Endothelial cell of umbilical vein (primary cell): Measurements from ENCODE around the gene KCNMA1.

Experiments
- CTCF ChIP-seq, 2 donors: IDR thresholded peaks; 1 replicate in 1 of 2; 2 replicates in 1 of 2; pipeline ENCODE4 v1.5.1; 2011; ENCODE audit warnings: low read length in 2 of 2, mild to moderate bottlenecking in 2 of 2, moderate library complexity in 2 of 2, control low read depth in 1 of 2, inconsistent platforms in 1 of 2, low read depth in 1 of 2; ENCODE audit not compliant: insufficient read depth in 1 of 2; ENCODE audit errors: extremely low read depth in 1 of 2
- EZH2 ChIP-seq: IDR thresholded peaks from 2 replicates; pipeline ENCODE4 v1.6.1; 2012; ENCODE audit warnings: borderline replicate concordance, low read depth, mild to moderate bottlenecking, moderate library complexity, low read length, inconsistent platforms; ENCODE audit not compliant: severe bottlenecking
- FOS ChIP-seq: IDR thresholded peaks from 2 replicates; pipeline ENCODE4 v1.6.1; 2011; ENCODE audit warnings: mild to moderate bottlenecking, low read length, moderate library complexity, borderline replicate concordance; ENCODE audit not compliant: insufficient read depth
- GATA2 ChIP-seq: IDR thresholded peaks from 2 replicates; pipeline ENCODE4 v1.7.0; 2011; ENCODE audit warnings: low read depth, mild to moderate bottlenecking, moderate library complexity, mixed read lengths, low read length; ENCODE audit not compliant: insufficient read length, insufficient read depth
- JUN ChIP-seq: IDR thresholded peaks from 2 replicates; pipeline ENCODE4 v1.6.1; 2011; ENCODE audit warnings: borderline replicate concordance, low read depth; ENCODE audit not compliant: insufficient read length, insufficient read depth
- MYC ChIP-seq: IDR thresholded peaks from one replicate; pipeline ENCODE4 v1.6.1; 2011; ENCODE audit warnings: mild to moderate bottlenecking, low read depth, low read length
- POLR2A ChIP-seq: IDR thresholded peaks from 2 replicates; pipeline ENCODE4 v1.6.1; 2012; ENCODE audit warnings: low read depth, mild to moderate bottlenecking, control low read depth, low read length

DNA sequence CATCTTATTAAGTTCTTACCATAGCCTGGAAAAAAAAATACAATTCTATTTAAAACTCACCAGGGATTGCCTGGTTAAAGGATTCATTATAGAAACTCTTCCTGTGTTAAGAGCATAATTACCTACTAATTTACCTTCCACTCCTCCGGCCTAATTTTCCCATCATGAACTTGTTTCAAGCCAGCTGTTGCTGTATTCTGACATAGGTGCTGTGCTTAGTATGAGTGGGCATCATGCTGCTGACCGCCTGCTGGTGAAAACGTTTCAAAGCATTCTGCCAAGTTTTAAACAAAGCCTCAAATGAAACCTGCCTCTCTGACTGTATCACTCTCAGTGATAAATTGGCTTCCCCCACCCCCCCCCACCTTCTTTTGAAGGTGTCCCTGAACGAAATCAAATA is 47.8 kb upstream of the KCNMA1 start:
- TF ChIP-seq FOS: no peak
- no peak for TF ChIP-seq CTCF (IDR thresholded peaks at IDR 0.05; ENCODE audit: extremely low read depth in 1 of 2, insufficient read depth in 1 of 2, low read depth in 1 of 2, low read length in 2 of 2)
- no peak for TF ChIP-seq GATA2
- TF ChIP-seq EZH2: no peak
- TF ChIP-seq JUN: no peak
- TF ChIP-seq MYC: no peak
- no peak for TF ChIP-seq POLR2A
